OCI-LY7 (cell line): ENCODE results near the gene SCG5. TPM values are rescaled to one million over a fixed set of nuclear protein-coding genes. Genes with fewer than 3 reads are reported as not detected.

Experiments
- BruUV-seq: library from RNA; stranded (reverse); fragments of 400-500 nt; replicated peaks from 2 replicates; lab custom pipeline; 2021; lab: Mats Ljungman, UMichigan
- CTCF ChIA-PET: fragments of 300-600 bp; sonication (Branson Sonifier 250); formaldehyde crosslinking; loops from one replicate; lab custom pipeline; 2022; ENCODE audit warnings: antibody characterized with exemption; ENCODE audit not compliant: unreplicated experiment; lab: Charles Lee
- POLR2A ChIA-PET: fragments of 300-600 bp; sonication (Branson Sonifier 250); formaldehyde crosslinking; loops from one replicate; lab custom pipeline; 2022; ENCODE audit warnings: antibody characterized with exemption; lab: Charles Lee
- DNase-seq: peaks from one replicate; pipeline ENCODE4 v3.0.0-alpha.2; 2015; ENCODE audit warnings: low spot score
- H2AFZ ChIP-seq: fragments of 200-600 bp; sonication (generic), shearing (Covaris generic); 2 replicates; pipeline ENCODE4 v1.6.1; 2014; ENCODE audit warnings: mild to moderate bottlenecking, antibody characterized with exemption, low read length, moderate library complexity
- H3K27ac ChIP-seq: fragments of 200-600 bp; sonication (generic); 2 replicates; pipeline ENCODE4 v1.5.1; 2014; ENCODE audit warnings: mixed run types, low read depth, mild to moderate bottlenecking, moderate library complexity, low read length, inconsistent platforms; ENCODE audit not compliant: poor library complexity, severe bottlenecking
- H3K36me3 ChIP-seq: fragments of 200-600 bp; sonication (generic); 2 replicates; pipeline ENCODE4 v1.6.1; 2014; ENCODE audit warnings: mild to moderate bottlenecking, antibody characterized with exemption, low read length, moderate library complexity, mixed read lengths; ENCODE audit not compliant: insufficient read depth
- H3K4me1 ChIP-seq: fragments of 200-600 bp; sonication (generic); 2 replicates; pipeline ENCODE4 v1.5.1; 2014; ENCODE audit warnings: mild to moderate bottlenecking, low read length; ENCODE audit not compliant: insufficient read depth, poor library complexity, severe bottlenecking
- H3K4me2 ChIP-seq: fragments of 200-600 bp; sonication (generic); 2 replicates; pipeline ENCODE4 v1.6.1; 2014; ENCODE audit warnings: mild to moderate bottlenecking, low read length
- H3K4me3 ChIP-seq: fragments of 200-600 bp; sonication (generic); 2 replicates; pipeline ENCODE4 v1.5.1; 2014; ENCODE audit warnings: mild to moderate bottlenecking, low read depth, low read length; ENCODE audit not compliant: poor library complexity, severe bottlenecking
- H3K79me2 ChIP-seq: fragments of 200-600 bp; sonication (generic); 2 replicates; pipeline ENCODE4 v1.6.1; 2016; ENCODE audit warnings: low read depth, mild to moderate bottlenecking, low read length, moderate library complexity, mixed read lengths; ENCODE audit not compliant: insufficient read depth
- H3K9me2 ChIP-seq: fragments of 200-600 bp; sonication (generic); 2 replicates; pipeline ENCODE4 v1.6.1; 2016; ENCODE audit warnings: mild to moderate bottlenecking, low read length, mixed read lengths; ENCODE audit not compliant: insufficient read depth
- H3K9me3 ChIP-seq: fragments of 200-600 bp; sonication (generic); 2 replicates; pipeline ENCODE4 v1.6.1; 2014; ENCODE audit warnings: mild to moderate bottlenecking, mixed run types, low read length, mixed read lengths
- H4K20me1 ChIP-seq: fragments of 200-600 bp; sonication (generic); 2 replicates; pipeline ENCODE4 v1.6.1; 2014; ENCODE audit warnings: mild to moderate bottlenecking, antibody characterized with exemption, low read length, moderate library complexity, mixed read lengths; ENCODE audit not compliant: insufficient read depth
- EZH2phosphoT487 ChIP-seq: fragments of 200-600 bp; sonication (generic); IDR thresholded peaks from 2 replicates; pipeline ENCODE4 v1.6.1; 2018; ENCODE audit warnings: low read depth, borderline replicate concordance, mild to moderate bottlenecking, mixed run types, antibody characterized with exemption, low read length, moderate library complexity, mixed read lengths
- intact Hi-C: fragments of 100-400 bp; cut with micrococcal nuclease; formaldehyde crosslinking; loops from one replicate; pipeline ENCODE4 v1.10.0; 2022; ENCODE audit not compliant: unreplicated experiment
- total RNA-seq, 2 experiments: library from RNA; depleted of rRNA in 1 of 2; stranded (reverse); fragments of >200 nt in 1 of 2; shearing (Covaris generic) in 1 of 2; gene quantifications; 2 replicates each; pipeline ENCODE4 v1.2.3, GENCODE V29; 2014 to 2022
- TF ChIP-seq, protein P1 (sequence below): fragments of 200-600 bp; sonication (generic); conservative IDR thresholded peaks from 2 replicates; pipeline ENCODE4 v1.5.1; 2014; ENCODE audit warnings: mild to moderate bottlenecking, antibody characterized with exemption, low read length, moderate library complexity, mixed read lengths

The SCG5 gene
- total RNA-seq, 2 experiments from 2014 or later = 1.5 to 4.7 TPM

- CTCF ChIA-PET = no interaction called here
- no peak overlapping the region for H3K4me2 ChIP-seq
- TF ChIP-seq, protein P1, sequence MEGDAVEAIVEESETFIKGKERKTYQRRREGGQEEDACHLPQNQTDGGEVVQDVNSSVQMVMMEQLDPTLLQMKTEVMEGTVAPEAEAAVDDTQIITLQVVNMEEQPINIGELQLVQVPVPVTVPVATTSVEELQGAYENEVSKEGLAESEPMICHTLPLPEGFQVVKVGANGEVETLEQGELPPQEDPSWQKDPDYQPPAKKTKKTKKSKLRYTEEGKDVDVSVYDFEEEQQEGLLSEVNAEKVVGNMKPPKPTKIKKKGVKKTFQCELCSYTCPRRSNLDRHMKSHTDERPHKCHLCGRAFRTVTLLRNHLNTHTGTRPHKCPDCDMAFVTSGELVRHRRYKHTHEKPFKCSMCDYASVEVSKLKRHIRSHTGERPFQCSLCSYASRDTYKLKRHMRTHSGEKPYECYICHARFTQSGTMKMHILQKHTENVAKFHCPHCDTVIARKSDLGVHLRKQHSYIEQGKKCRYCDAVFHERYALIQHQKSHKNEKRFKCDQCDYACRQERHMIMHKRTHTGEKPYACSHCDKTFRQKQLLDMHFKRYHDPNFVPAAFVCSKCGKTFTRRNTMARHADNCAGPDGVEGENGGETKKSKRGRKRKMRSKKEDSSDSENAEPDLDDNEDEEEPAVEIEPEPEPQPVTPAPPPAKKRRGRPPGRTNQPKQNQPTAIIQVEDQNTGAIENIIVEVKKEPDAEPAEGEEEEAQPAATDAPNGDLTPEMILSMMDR = no peak
- TF ChIP-seq EZH2phosphoT487 = no peak
- intact Hi-C loops = loop anchor here (5.0 kb wide), 1 partner anchor 183 kb away; no protein-coding TSS in a partner anchor
- H3K27ac ChIP-seq = no peak overlapping the region
- no peak overlapping the region for H2AFZ ChIP-seq
- H3K9me2 ChIP-seq = no peaks in the 10 kb centered on the region
- no peaks in the 10 kb centered on the region for H3K79me2 ChIP-seq
- no TSS peak for BruUV-seq
- H3K4me3 ChIP-seq = no peak overlapping the region
- no peaks in the 10 kb centered on the region for H3K4me1 ChIP-seq
- DNase-seq = no peak
- POLR2A ChIA-PET = interaction anchor here (0.6 kb wide), 1 partner anchor 17 kb away, joined by 5 read pairs; no protein-coding TSS in a partner anchor
- H3K9me3 ChIP-seq = no peaks in the 10 kb centered on the region
- peaks cover 73% of the 10 kb centered on the region for H3K36me3 ChIP-seq
- no peaks in the 10 kb centered on the region for H4K20me1 ChIP-seq
These were observed 18.0 kb downstream of the SCG5 start for GRCh38 chr15:32659340-32660155.

DNA sequence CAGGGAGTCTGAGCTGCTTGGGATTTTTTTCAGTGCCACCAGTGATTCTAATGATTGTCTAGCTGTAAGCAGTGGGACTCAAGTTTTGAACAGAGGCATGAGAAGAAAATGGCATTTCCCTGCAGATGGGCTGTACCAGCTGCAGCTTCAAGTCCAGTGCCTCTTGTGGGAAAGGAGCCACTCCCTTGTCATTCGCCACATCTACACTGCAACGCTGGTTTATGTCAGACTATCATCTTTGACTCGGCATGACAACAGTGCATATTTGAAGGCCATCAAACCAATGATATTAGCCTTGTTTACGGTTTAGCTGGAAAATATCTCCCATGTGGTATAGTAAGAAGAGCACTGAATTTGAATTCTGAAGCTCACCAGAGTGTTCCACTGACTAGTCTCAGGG, 22.2 kb downstream of the SCG5 start:
- intact Hi-C loops = loop anchor here (2.0 to 5.0 kb wide), 2 partner anchors 179 to 331 kb away; no protein-coding TSS in a partner anchor
- no peak overlapping the region for H3K4me3 ChIP-seq
- ChIA-PET POLR2A (interaction anchor here (0.5 to 0.7 kb wide), 3 partner anchors 297 to 1384 kb away, joined by 3 to 10 read pairs (median 5); no protein-coding TSS in a partner anchor), CTCF (no interaction called here)
- no TSS peak for BruUV-seq
- H3K36me3 ChIP-seq = peaks cover 64% of the 10 kb centered on the region; the same call in 1 of the 2 replicates
- no peaks in the 10 kb centered on the region for H3K9me2 ChIP-seq
- no peak for DNase-seq
- H3K9me3 ChIP-seq = no peaks in the 10 kb centered on the region
- no peaks in the 10 kb centered on the region for H3K4me1 ChIP-seq
- no peak overlapping the region for H2AFZ ChIP-seq
- TF ChIP-seq, protein P1 = no peak
- no peak for TF ChIP-seq EZH2phosphoT487
- H4K20me1 ChIP-seq = no peaks in the 10 kb centered on the region
- H3K79me2 ChIP-seq = no peaks in the 10 kb centered on the region
- H3K27ac ChIP-seq = no peak overlapping the region
- no peak overlapping the region for H3K4me2 ChIP-seq

GRCh38 chr15:32664796-32665195, 23.3 kb downstream of the SCG5 start:
- Histone ChIP-seq H3K4me1 (no peaks in the 10 kb centered on the region), H3K4me2 (no peak overlapping the region)

More at GRCh38 chr15:32664796-32665195, 23.3 kb downstream of the SCG5 start:
- Histone ChIP-seq H3K4me3 (no peak overlapping the region), H3K79me2 (no peaks in the 10 kb centered on the region), H2AFZ (no peak overlapping the region), H3K9me2 (no peaks in the 10 kb centered on the region), H3K36me3 (peaks cover 56% of the 10 kb centered on the region; the same call in 1 of the 2 replicates), H3K27ac (no peak overlapping the region), H4K20me1 (no peaks in the 10 kb centered on the region), H3K9me3 (no peaks in the 10 kb centered on the region)
- DNase-seq = no peak
- intact Hi-C loops = loop anchor here (5.0 kb wide), 1 partner anchor 178 kb away; no protein-coding TSS in a partner anchor
- no TSS peak for BruUV-seq
- no peak for TF ChIP-seq EZH2phosphoT487
- TF ChIP-seq, protein P1 = no peak
- CTCF ChIA-PET = no interaction called here
- POLR2A ChIA-PET = no interaction called here
